Glutamatergic neuron (in vitro differentiated cells): ENCODE measurements around the gene GPR17. TPM values are rescaled to one million over a fixed set of nuclear protein-coding genes. Genes with fewer than 3 reads are reported as not detected.

Experiments
- DNase-seq: peaks from one replicate; pipeline ENCODE4 v3.0.0; 2022
- H3K27ac Mint-ChIP-seq: one replicate; pipeline ENCODE4 v1.8.0; 2020; ENCODE audit warnings: mild to moderate bottlenecking, mixed read lengths, inconsistent platforms; ENCODE audit not compliant: unreplicated experiment
- H3K27me3 Mint-ChIP-seq: one replicate; pipeline ENCODE4 v1.8.0; 2020; ENCODE audit warnings: mild to moderate bottlenecking, moderate library complexity, mixed read lengths, inconsistent platforms; ENCODE audit not compliant: unreplicated experiment
- H3K36me3 Mint-ChIP-seq: one replicate; pipeline ENCODE4 v1.8.0; 2020; ENCODE audit warnings: mild to moderate bottlenecking, mixed read lengths, inconsistent platforms; ENCODE audit not compliant: unreplicated experiment
- H3K4me1 Mint-ChIP-seq: one replicate; pipeline ENCODE4 v1.8.0; 2020; ENCODE audit warnings: mild to moderate bottlenecking, low read depth, mixed read lengths, inconsistent platforms; ENCODE audit not compliant: unreplicated experiment
- H3K4me3 Mint-ChIP-seq: one replicate; pipeline ENCODE4 v1.8.0; 2020; ENCODE audit warnings: mild to moderate bottlenecking, mixed read lengths, inconsistent platforms; ENCODE audit not compliant: unreplicated experiment
- H3K9me3 Mint-ChIP-seq: one replicate; pipeline ENCODE4 v1.8.0; 2020; ENCODE audit warnings: mild to moderate bottlenecking, moderate library complexity, mixed read lengths, inconsistent platforms; ENCODE audit not compliant: unreplicated experiment
- CTCF ChIP-seq: fragments of 200-600 bp; sonication (generic); IDR thresholded peaks from one replicate; pipeline ENCODE4 v1.5.0; 2021; ENCODE audit not compliant: partially characterized antibody, unreplicated experiment
- total RNA-seq: library from RNA; stranded (reverse); fragmentation: NEBNext Ultra II Directional; extraction: Animal tissue kit (Norgen Biotek cat#: 25700); gene quantifications from one replicate; pipeline ENCODE4 v1.2.1, GENCODE V29; 2021; ENCODE audit not compliant: unreplicated experiment

GPR17 gene
- total RNA-seq, 1 donor from 2014 or later = not detected

- Mint-ChIP-seq H3K4me1 (no peaks in the 10 kb centered on the region), H3K27me3 (peaks cover 2% of the 10 kb centered on the region), H3K4me3 (no peak overlapping the region), H3K9me3 (peaks cover 3% of the 10 kb centered on the region), H3K27ac (no peak overlapping the region), H3K36me3 (peaks cover 15% of the 10 kb centered on the region)
- no peak for TF ChIP-seq CTCF
- DNase-seq = no peak
These were observed 47.2 kb upstream of the GPR17 start for GRCh38 chr2:127598711-127599110.

- Mint-ChIP-seq H3K9me3 (peaks cover 3% of the 10 kb centered on the region), H3K27me3 (peaks cover 2% of the 10 kb centered on the region), H3K4me3 (no peak overlapping the region), H3K4me1 (no peaks in the 10 kb centered on the region), H3K36me3 (peaks cover 15% of the 10 kb centered on the region), H3K27ac (no peak overlapping the region)
- no peak for DNase-seq
- TF ChIP-seq CTCF = no peak
These were observed 46.7 kb upstream of the GPR17 start for GRCh38 chr2:127599211-127599610.

- peaks cover 3% of the 10 kb centered on the region for H3K27me3 Mint-ChIP-seq
- no peak for TF ChIP-seq CTCF
- DNase-seq = no peak
- no peak overlapping the region for H3K27ac Mint-ChIP-seq
- H3K36me3 Mint-ChIP-seq = peaks cover 7% of the 10 kb centered on the region
- H3K9me3 Mint-ChIP-seq = peaks cover 5% of the 10 kb centered on the region
- H3K4me1 Mint-ChIP-seq = peaks cover 8% of the 10 kb centered on the region
- H3K4me3 Mint-ChIP-seq = no peak overlapping the region
These were observed 41.0 kb upstream of the GPR17 start for GRCh38 chr2:127604986-127605385.

GRCh38 chr2:127605691-127606263 lies 40.2 kb upstream of the GPR17 start:
- Mint-ChIP-seq H3K4me3 (no peak overlapping the region), H3K27ac (no peak overlapping the region), H3K9me3 (peaks cover 5% of the 10 kb centered on the region)

More at GRCh38 chr2:127605691-127606263, 40.2 kb upstream of the GPR17 start:
- peak; percentile 16 for DNase-seq
- no peak for TF ChIP-seq CTCF
- Mint-ChIP-seq H3K36me3 (peaks cover 7% of the 10 kb centered on the region), H3K27me3 (peaks cover 3% of the 10 kb centered on the region), H3K4me1 (peaks cover 8% of the 10 kb centered on the region)
